ENCODE data around the gene RNF152.

Gene RNF152

DNA sequence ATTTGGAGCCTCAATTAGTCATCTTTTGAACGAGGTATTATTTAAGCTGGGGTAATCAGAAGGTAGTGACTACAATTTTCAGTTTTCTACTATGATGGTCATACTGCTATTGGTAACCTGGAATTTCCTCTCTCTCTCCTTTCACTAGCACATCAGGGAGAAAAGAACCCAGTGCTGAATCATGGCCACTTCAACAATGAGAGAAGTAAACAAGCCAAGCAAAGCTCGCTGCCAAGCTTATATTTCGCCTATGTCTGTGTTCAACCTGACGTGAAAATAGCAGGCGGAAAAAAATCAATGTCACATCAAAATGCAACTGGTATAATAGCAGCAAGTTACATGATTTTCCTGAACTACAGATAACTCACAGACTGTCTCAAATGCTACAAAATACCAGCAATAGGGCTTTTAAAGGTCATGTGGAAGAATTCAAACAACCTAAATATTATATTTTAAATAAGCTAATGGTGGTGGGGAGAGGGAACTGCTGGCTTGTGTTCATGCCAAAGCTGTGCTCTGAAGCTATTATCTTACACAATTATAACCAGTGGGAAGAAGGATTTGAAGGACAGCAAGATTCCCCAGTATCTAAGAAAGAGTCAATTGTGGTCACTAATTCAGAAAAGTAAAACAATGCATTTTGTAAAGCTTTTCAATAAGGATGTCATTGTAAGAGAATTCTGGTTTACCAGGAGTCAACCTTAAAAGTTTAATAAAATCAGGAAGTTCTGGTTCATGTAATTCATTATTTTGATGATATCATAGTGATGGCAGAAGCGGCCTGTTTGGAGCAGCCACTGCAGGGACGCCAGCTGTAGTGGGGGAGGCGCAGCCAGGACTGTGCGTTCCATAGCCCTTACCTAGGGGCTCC is 38.0 kb downstream of the RNF152 start:
- no peak for DNase-seq (ENCODE audit: low read depth)

DNA sequence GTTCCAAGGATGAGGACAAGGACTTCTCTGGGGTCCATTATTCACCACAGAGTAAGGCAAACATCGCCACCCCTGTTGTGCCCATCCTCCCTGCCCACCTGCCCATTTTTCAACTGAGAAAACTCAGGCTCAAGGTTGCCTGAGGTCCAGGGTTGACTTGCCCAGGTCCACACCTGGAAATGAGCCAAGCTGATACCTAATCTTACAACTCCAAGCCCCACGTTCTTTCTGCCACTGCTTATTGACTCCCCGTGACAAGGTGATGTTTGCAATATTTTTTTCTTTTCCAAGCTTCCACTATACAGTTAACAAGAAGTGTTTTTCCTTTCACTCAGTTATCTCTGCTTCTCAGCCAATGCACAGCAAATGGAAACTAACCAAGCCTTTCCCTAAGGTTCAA is 39.0 kb downstream of the RNF152 start:
- DNase-seq (ENCODE audit: low read depth), result no peak

DNA sequence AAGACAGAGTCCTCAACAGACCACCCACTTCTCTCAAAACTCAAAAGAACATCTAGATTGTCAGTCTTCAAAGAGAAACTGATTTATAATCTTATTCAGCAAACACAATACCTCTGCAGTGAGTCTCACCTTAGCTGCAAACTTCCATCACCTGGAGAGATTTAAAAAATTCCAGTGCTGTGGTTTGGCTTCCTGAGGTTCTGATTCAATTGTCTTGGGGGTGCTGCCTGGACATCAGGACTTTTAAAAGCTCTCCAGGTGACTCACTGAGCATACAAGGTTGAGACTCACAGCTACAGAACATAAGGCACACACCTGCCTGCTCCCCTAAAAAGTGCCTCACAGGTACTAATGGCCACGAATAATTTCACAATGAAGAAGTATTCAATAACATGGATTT is 40.3 kb downstream of the RNF152 start:
- DNase-seq (ENCODE audit: low read depth), result no peak

DNA sequence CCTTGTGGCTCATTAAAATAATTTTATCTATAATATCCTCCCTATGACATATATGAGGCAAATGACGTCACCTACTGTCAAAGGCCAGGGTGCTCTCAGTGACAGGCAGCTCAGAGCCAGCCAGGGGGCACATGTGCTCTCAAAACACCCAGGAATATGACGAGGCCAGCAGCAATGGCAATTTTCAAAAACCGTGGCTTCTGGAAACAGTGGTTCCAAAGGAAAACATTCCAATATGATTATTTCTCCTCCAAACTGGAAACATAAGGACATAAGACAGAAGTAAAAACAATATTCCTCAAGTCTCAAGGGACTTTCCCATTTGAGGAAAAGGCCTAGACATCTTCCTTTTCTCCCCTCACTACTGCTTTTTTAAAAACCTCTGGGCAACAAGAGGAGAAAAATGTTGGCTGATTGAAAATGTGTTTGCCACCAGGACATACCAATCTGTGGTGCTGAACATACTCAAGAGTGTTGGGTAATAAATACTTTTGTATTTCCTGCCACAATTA is 40.8 kb downstream of the RNF152 start:
- no peak for DNase-seq (ENCODE audit: low read depth)

DNA sequence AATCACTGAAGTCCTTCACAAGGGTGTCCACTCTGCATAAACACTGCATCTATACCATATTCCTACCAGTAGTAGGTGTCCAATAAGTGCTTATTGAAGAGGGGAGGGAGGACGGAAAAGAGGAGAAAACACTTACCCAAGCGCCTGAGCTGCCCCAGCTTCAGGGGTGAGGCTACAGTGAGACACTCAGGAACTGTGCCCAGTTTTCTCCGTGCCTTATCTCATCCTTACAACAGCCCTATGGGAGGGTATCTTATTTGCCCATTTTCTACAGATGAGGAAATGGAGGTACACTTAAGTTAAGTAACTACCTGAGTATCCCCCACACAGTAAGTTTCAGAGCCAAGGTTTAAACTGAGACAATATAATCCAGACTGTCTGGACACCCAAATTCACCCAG is 41.5 kb downstream of the RNF152 start:
- DNase-seq (ENCODE audit: low read depth), result no peak

DNA sequence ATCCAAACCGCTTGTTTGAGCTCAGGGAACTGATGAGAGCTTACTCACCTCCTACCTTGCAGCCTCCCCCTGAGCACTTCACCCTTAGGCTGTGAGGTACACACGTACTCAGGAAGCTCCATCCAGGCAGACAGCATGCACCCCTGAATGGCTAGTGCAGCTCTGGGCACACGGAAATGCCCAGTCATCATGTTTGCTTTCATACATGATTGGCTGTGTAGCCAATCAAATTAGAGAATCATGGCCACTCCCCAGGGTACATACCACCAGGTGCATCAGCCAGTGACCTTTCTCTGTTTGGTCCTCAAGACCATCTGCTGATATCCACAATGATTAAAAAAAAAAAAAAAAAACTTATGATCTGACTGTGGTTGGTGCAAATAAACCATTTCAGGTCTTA is 42.1 kb downstream of the RNF152 start:
- DNase-seq (ENCODE audit: low read depth), result no peak

DNA sequence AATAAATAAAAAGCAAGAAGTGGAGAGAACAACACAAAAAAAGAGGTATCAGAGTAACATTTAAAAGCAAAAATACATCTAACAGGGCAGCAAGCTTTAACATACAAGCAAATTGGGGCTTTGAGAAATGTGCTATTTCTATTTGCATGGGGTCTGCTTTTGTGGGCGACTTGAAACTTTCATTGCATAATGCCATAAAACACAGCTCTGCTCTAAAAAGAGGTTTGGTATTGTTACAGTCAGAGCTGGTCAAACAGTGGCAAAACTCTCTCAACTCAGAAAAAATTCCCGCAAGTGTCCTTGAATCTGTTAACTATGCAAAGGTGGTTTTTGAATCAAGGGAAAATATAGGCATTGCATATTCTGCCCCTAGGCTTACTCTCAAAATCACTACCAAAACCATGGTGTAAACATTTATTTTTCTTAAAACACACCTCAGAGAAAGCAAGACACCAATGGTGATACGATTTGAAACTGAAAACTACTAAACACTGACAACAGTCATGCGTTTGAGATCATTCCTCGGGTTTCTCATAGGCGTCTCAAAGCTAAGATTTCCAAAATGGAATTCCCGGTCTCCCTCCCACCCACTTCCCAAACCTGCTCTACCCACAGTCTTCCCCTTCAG is 45.5 kb downstream of the RNF152 start:
- DNase-seq (ENCODE audit: low read depth), result no peak

DNA sequence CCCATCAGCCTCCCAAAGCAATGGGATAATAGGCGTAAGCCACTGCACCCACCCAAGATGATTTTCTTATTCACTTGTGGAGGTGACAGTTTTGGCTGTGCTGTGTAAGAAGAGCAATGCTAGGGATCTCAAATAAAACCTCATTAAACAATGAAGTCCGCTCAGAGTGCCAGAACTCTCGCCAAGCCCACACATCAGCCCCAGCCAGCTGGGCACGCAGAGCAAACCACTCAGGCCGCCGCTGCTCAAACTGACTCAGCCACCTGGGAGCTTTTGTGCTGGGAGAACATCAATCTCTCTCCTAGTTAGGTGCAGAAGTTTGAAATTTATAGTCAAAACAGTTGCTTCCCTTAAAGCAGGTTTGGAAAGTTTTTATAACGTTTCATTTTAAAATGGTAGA is 47.6 kb downstream of the RNF152 start:
- no peak for DNase-seq (ENCODE audit: low read depth)

DNA sequence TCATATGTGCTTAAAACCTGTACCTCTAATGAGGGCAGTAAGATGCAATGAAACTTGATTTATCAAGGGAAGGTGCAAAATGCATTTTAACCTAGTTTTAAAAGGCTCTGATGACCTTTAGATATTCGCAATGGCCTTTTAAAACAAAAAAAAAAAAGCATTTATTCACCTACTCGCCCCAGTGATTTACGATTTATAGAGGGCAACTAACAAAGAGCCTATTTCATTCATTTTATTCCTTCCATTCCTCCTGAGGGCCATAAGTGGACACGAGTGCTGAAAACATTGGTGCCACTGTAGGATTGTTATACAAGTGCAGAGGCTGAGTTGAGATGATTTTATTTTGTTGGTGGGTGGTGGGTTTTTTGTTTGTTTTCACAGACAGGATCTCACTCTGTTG is 48.1 kb downstream of the RNF152 start:
- no peak for DNase-seq (ENCODE audit: low read depth)

DNA sequence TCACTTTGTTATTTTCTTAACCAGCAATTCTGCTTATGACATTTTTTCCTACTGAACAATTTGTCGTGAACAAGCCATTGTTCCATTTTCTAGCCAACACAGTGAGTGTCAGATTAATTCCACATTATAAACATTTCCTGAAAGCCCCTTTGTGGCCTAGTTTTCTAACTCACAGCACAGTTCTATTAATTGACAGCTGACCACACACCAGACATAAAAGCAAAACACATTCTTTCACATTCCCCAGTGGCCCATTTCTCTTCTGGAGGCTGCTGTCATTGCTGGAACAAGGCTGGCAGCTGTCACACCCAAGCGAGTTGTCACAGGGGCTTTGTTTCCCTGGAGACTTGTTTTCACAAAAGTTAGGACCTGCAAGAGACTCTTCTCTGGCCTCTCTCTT is 50.7 kb downstream of the RNF152 start:
- DNase-seq (ENCODE audit: low read depth), result no peak

DNA sequence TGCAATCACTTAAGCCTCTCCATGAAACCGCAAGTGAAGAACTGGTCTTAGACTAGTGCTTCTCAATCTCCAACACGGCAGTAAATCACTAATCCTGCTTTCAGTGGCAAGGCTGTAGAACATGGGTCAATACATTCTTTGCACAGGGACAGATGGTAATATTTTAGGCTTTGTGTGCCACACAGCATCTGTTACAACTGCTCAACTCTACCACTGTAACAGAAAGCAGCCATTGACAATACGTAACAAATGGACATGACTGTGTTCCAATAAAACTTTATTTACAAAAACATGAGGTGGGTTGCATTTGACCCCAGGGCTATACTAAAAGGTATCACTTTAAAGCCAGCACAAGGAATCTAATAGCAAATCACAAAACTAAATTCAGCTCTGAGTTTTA is 51.1 kb downstream of the RNF152 start:
- DNase-seq (ENCODE audit: low read depth), result no peak

DNA sequence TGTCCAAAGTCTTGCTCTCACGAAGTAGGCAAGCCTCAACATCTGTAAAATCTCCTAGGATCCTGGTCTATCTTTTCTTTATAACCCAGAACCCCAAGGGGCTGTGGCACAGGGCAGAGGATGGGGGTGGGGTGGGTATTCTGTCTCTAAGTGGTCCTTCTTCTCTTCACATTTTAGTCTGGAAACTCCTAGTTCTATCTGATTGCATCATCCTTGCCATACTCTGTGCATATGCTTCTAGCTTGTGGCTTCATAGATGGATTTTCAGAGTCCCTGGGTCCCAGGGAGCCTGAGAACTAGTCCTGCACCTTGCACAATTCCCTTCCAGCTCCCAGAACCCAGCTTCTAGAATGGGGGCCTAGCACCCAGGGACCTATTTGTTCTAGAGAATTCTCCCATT is 52.5 kb downstream of the RNF152 start:
- no peak for DNase-seq (ENCODE audit: low read depth)

DNA sequence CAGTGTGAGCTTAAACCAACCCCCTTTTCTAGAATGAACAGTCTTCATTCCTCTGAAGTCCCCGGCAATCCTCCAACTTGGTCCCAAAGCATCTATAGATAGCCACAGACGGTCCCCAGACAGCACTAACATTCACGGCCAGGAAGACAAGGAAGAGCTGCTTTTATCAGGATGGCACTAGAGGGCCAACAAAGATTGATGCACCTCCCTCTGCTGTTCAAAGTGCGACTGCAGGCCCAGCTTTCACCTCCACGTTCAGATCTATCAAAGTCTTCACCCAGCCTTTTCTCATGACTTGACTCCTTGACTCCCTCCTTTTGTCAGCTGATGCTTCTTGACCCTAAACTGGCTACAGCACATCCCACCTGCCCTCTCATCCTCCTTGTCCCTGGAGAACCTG is 54.3 kb downstream of the RNF152 start:
- DNase-seq (ENCODE audit: low read depth), result no peak

DNA sequence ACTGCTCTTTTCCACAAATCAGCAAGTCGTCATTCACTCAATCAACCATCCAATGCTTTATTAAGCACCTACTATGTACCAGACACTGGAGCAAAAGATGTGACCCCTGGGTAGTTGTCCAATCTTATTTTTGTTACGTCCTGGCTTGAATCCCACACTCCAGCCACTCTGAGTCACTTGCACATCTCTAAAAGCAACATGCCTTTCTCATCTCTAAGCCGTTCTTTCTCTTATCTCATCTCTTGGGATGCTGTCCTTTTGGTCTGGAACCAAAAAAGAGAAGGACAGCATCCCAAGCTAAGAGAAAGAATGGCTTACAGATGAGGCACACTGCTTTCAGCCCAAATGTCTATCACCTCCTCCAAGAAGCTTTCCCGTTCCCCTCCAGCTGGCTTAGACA is 58.8 kb downstream of the RNF152 start:
- no peak for DNase-seq (ENCODE audit: low read depth)

DNA sequence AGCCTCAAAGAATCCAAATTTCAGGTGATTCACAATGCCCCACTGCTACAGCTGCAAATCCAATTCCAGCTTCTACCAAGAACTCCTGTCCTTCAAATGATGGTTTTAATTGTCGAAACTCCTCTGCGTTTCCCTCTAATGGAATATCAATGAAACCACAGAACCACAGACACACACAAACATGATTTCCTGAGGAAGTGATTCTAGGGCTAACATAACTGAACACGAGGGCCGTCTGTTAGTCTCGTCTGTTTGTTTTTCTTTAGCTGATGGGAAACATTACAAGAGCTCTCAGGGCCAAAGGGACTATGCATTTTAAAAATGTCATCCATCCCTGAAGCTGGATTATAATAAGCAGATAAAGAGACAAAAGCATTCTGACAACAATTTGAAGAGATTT is 59.4 kb downstream of the RNF152 start:
- DNase-seq (ENCODE audit: low read depth), result no peak

DNA sequence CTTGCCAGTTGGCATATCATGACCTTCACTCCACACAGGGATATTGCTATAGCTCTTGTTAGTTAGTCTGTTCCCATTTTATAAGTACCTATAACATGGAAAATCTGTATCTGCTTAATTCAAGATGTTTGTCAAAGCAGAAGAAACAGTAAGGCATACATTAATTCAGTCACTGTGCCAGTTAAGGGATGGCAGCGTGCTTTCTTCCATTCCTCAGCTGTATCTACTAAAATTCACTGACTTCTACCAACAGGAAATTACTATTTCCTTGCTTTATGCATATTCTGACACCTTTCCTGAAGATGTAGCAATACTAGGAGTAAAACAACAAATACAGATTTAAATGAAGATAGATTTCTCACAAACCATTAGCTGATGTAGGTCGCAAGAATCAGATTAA is 59.9 kb downstream of the RNF152 start:
- DNase-seq (ENCODE audit: low read depth), result no peak

DNA sequence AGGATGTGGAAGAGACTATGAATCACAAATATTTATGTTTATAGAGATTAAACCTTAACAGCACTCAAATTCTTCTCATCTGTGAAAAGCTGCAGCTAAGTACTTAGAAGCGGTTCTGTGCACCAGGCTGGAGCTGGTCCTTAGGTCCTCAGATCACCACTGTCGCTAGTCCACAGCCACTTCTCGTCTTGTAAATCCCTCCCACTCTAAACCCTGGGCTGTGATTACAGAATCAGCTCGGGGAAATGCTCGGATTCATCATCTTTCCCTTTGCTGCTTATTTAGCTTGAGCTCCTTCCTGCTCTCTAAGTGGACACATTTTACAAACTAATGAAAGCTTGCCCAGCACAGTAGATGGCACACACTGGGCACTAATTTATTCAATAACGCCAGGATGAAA is 61.7 kb downstream of the RNF152 start:
- DNase-seq (ENCODE audit: low read depth), result no peak

DNA sequence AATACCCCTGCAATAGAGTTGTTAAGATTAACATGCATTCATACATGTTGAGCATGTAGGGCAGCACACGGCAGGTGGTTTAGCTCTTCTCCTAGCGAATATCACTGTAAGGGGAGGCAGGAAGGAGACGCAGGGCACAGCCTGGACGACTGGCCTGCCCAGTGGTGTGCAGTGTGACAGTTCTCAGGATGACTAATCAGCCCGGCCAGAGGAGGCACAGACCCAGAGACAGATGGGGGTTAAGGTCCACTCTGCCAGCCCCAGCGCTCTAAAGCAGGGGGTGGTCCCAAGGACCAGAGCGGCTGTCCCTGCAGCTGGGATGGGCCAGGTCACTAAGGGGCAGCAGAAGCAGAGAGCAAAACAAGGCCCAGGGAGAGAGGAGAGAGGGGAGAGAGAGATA is 63.7 kb downstream of the RNF152 start:
- no peak for DNase-seq (ENCODE audit: low read depth)

DNA sequence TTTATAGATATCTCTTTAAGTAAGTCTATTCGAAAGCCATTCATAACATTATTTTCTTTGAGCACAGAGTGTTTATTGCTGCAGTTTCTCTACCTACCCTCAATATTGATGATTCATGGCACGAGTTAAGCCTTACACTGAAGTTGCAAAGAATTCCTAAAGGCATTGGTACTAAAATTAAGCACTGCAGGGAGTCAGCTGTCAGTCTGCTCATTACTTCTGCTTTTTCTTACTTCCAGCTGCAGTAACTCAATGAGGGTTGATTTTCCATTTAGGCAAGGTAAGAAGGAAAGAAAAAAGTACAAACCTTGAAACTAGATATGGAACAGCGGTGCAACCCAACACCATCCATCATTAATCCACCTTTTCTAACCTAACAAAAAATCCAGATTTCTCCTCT is 65.2 kb downstream of the RNF152 start:
- no peak for DNase-seq (ENCODE audit: low read depth)

DNA sequence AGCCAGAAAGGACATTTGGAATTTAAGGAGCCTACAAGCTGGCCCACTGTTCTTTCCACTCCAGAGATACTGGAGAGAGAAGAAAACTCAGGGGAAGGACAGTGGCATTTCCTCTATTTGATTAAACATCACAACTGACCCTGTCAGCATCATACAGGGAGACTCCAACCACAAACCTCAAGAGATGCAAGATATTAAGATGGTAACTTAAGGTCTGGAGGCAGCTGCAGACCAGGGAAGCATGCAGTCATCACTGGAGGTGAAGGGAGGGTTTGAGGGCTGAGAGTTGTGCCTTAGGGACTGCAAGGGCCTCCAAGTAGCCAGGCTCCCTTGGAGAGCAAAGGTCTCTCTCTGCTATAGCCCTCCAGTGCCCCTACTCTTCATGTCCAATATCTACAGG is 67.4 kb downstream of the RNF152 start:
- no peak for DNase-seq (ENCODE audit: low read depth)

DNA sequence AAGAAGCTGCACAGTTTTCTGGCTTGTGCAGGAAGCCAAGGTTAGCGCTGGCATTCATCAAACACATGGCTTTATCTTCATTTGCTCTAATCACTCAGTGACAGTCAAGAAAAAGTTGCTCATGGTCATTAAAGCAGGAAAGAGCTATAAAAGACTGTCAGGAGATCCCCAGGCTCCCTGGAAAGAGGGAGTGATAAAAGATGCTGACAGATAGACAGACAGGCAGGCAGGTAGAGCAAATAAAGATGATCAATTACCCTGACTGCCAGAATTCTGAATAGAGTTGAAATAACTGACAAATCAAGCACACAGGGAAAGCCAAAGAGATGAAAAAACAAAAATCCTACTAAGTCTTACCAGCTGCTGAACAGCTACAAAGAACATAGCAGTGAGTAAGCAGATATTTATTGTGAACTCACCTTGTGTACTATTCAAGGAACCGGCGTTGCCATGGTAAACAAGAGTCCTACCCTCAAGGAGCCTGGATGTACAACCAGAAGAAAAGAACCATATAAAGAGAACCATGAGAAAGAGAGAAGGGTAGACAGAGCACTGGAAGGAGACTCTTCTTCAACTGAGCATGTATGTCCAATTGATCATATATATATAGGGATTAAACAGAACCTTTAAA is 68.0 kb downstream of the RNF152 start:
- DNase-seq (ENCODE audit: low read depth), result no peak

DNA sequence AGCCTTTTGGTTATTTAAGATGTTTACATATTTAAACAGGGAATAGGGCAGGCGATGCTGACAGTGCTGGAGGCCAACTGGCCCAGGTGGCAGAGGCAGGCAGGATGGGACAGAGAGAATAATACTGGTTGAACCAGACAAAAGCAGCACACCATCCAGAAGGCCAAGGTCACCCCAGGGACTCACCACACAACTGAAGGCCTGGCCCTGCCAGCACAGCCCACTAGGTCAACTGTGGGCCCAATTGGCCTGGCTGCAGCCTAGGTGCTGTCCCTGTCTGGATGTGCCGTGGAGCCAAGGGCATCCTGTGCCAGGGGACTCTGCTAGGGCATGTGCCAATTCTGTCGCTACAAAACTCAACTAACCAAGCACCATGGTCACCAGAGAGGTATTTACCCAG is 69.2 kb downstream of the RNF152 start:
- DNase-seq (ENCODE audit: low read depth), result no peak

DNA sequence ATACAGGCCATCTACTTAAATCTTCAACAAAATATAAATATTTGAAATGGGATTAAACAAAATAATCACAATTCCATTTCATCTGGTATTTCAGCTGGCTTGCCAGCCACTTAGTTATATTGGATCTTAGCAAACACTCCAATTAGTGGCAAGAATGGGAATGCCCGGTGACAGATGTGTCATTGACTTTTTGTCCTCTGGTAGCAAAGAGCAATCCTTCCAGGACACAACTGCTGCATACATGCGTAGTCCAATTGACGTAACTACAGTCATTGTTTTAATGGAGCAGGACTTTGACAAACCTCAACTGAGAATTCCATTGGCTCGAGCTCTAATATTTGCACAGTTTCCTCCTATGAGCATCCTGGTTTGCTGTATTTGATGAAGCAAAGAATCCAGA is 69.9 kb downstream of the RNF152 start:
- DNase-seq (ENCODE audit: low read depth), result no peak

Measured in stimulated activated CD8-positive, alpha-beta memory T cell treated with anti-CD3 and anti-CD28 coated beads, Interleukin-12 subunit alpha, Interleukin-12 subunit beta, amount 100 ng/mL, for 1 hour (primary cell).